ENCODE data around the gene CCDC6. TPM values are rescaled to one million over a fixed set of nuclear protein-coding genes. Genes with fewer than 3 reads are reported as not detected.

Gene CCDC6
- total and polyA plus RNA-seq, 2 of the 4 experiments (the other 2 are of a cell fraction), result 21.8 to 30.8 TPM

- dilution Hi-C loops (cut with HindIII; ENCODE audit: low sequenced_read_pairs, unreplicated experiment) (no loop called here), intact Hi-C loops (cut with micrococcal nuclease) (no loop called here), in situ Hi-C loops (cut with MboI; ENCODE audit: low sequenced_read_pairs) (no loop called here)
- Histone ChIP-seq H2BK120ac (ENCODE audit: low read depth, low read length) (no peak overlapping the region), H3K79me1 (ENCODE audit: low read depth in 1 of 2, low read length in 2 of 2) (no peaks in the 10 kb centered on the region), H4K5ac (ENCODE audit: low read depth, low read length) (no peak overlapping the region), H3K23ac (ENCODE audit: low read depth, low read length) (no peak overlapping the region), H4K20me1 (ENCODE audit: insufficient read depth, low read length) (no peaks in the 10 kb centered on the region), H3K27me3 (ENCODE audit: control insufficient read depth, insufficient read depth, low read length) (no peaks in the 10 kb centered on the region), H3K4ac (ENCODE audit: low read depth, low read length) (no peak overlapping the region), H4K8ac (ENCODE audit: low read depth in 2 of 2, low read length in 2 of 2) (no peak overlapping the region), H2BK5ac (ENCODE audit: low read depth, low read length, poor library complexity, severe bottlenecking) (no peak overlapping the region), H3K14ac (replicated peaks; ENCODE audit: low read depth, low read length) (no peak overlapping the region), H3K27ac (ENCODE audit: insufficient read depth, low read length) (no peak overlapping the region), H4K91ac (ENCODE audit: insufficient read depth, low read depth, low read length) (no peak overlapping the region), H2BK15ac (ENCODE audit: low read depth, low read length) (no peak overlapping the region), H3K4me1 (ENCODE audit: control insufficient read depth, insufficient read depth, low read length) (no peaks in the 10 kb centered on the region), H3K56ac (ENCODE audit: extremely low read depth, insufficient read depth, low read length) (no peak overlapping the region), H2AK9ac (replicated peaks; ENCODE audit: low read depth, low read length, poor library complexity) (no peak overlapping the region), H3K18ac (ENCODE audit: low read depth, low read length) (no peak overlapping the region), H2AFZ (replicated peaks; ENCODE audit: low read length, poor library complexity) (no peak overlapping the region), H3K9me3 (ENCODE audit: control insufficient read depth, insufficient read depth, low read length) (no peaks in the 10 kb centered on the region), H3K9ac (ENCODE audit: low read depth, low read length) (no peak overlapping the region), H2AK5ac (ENCODE audit: low read depth, low read length) (no peak overlapping the region), H3K9me1 (ENCODE audit: insufficient read depth, low read length) (no peaks in the 10 kb centered on the region), H3K36me3 (ENCODE audit: control insufficient read depth, insufficient read depth, low read length) (no peaks in the 10 kb centered on the region), H2BK20ac (ENCODE audit: low read depth, low read length) (no peak overlapping the region), H3K4me3 (ENCODE audit: insufficient read depth, low read depth, low read length) (no peak overlapping the region), H3K4me2 (ENCODE audit: low read depth, low read length) (no peak overlapping the region)
- no peak for TF ChIP-seq FOS (IDR thresholded peaks at IDR 0.05; ENCODE audit: low read depth, low read length)
- TF ChIP-seq CEBPB (IDR thresholded peaks at IDR 0.05; ENCODE audit: low read depth, low read length), result no peak
- TF ChIP-seq MXI1 (IDR thresholded peaks at IDR 0.05; ENCODE audit: borderline replicate concordance, low read depth, low read length), result no peak
- TF ChIP-seq USF2 (IDR thresholded peaks at IDR 0.05; ENCODE audit: low read depth, low read length), result no peak
- no peak for TF ChIP-seq RCOR1 (IDR thresholded peaks at IDR 0.05; ENCODE audit: insufficient replicate concordance, low read length)
- no peak for TF ChIP-seq RFX5 (IDR thresholded peaks at IDR 0.05; ENCODE audit: low read depth, low read length)
- TF ChIP-seq RAD21 (IDR thresholded peaks at IDR 0.05; ENCODE audit: low read length), result no peak
- TF ChIP-seq MAZ (IDR thresholded peaks at IDR 0.05; ENCODE audit: borderline replicate concordance, low read depth, low read length), result no peak
- TF ChIP-seq MAFK (IDR thresholded peaks at IDR 0.05; ENCODE audit: low read depth, low read length), result no peak
- TF ChIP-seq POLR2A (IDR thresholded peaks at IDR 0.05; ENCODE audit: low read depth, low read length), result no peak
- TF ChIP-seq ELK1 (IDR thresholded peaks at IDR 0.05; ENCODE audit: borderline replicate concordance, low read depth, low read length), result no peak
- no peak for TF ChIP-seq CTCF (conservative IDR thresholded peaks at IDR 0.05; ENCODE audit: low read depth, low read length)
- no peak for TF ChIP-seq SMC3 (IDR thresholded peaks at IDR 0.05; ENCODE audit: low read depth, low read length)
- TF ChIP-seq CHD1 (IDR thresholded peaks at IDR 0.05; ENCODE audit: low read depth, low read length), result no peak
- TF ChIP-seq BHLHE40 (IDR thresholded peaks at IDR 0.05; ENCODE audit: low read depth, low read length), result no peak
- no peak for TF ChIP-seq NFE2L2 (IDR thresholded peaks at IDR 0.05; ENCODE audit: low read depth, low read length)
- ChIA-PET CTCF (no interaction called here), POLR2A (ENCODE audit: unreplicated experiment) (no interaction called here)
- no TSS peak for BruUV-seq (replicated peaks)
- DNase-seq, result no peak
- WGBS, 2 experiments (ENCODE audit: extremely low coverage in 2 of 2, insufficient read length in 1 of 2), result 71% methylated on average over 3 of the region's 11 CpGs; no CpG with 5 or more reads in 1 of the 2 experiments
- no peak for ATAC-seq (ENCODE audit: low read depth)
Measured at GRCh38 chr10:59770689-59771088, 135.7 kb downstream of the CCDC6 start.

Data from IMR-90 (cell line).